Adrenal gland (tissue), 5 donors: ENCODE results near the gene ST3GAL4.

Experiments
- POLR2A ChIP-seq, 2 donors: fragments of 450-650 bp; IDR thresholded peaks; one replicate each; pipeline ENCODE4 v1.6.1; 2017; ENCODE audit warnings: antibody characterized with exemption in 2 of 2, mild to moderate bottlenecking in 2 of 2, moderate library complexity in 1 of 2
- TF ChIP-seq, protein P1 (sequence below), 6 experiments: fragments of 450-650 bp in 4 of 6; fragments of 200-600 bp in 2 of 6; sonication (generic) in 1 of 6; IDR thresholded peaks; 1 replicate in 5 of 6; 2 replicates in 1 of 6; pipeline versions ENCODE4 v1.5.1 to v1.8.0; 2016 to 2021; ENCODE audit warnings: antibody characterized with exemption in 6 of 6, mild to moderate bottlenecking in 2 of 6, moderate library complexity in 1 of 6
- donor health status: DM: no; HTN: no; CAD: no.

DNA sequence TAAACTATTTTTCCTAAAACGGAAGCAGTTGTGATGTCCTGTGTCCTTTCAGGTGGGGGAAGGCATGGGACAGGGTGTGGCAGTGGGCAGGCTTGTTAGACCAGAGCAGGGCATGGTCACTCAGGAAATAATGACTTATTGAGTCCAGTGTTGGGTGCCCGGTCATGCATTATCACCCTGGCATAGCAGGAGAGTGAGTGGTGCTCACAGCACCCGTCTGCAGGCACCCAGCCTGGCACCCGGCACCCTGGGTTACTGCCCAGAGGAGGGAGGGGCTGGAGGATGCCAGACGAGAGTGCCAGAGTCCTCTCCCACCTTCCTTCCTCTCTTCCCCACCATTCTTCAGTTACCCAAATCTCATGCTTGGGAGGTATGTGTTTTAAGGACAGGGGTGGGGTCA lies 59.1 kb downstream of the ST3GAL4 start:
- TF ChIP-seq, protein P1, sequence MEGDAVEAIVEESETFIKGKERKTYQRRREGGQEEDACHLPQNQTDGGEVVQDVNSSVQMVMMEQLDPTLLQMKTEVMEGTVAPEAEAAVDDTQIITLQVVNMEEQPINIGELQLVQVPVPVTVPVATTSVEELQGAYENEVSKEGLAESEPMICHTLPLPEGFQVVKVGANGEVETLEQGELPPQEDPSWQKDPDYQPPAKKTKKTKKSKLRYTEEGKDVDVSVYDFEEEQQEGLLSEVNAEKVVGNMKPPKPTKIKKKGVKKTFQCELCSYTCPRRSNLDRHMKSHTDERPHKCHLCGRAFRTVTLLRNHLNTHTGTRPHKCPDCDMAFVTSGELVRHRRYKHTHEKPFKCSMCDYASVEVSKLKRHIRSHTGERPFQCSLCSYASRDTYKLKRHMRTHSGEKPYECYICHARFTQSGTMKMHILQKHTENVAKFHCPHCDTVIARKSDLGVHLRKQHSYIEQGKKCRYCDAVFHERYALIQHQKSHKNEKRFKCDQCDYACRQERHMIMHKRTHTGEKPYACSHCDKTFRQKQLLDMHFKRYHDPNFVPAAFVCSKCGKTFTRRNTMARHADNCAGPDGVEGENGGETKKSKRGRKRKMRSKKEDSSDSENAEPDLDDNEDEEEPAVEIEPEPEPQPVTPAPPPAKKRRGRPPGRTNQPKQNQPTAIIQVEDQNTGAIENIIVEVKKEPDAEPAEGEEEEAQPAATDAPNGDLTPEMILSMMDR (IDR thresholded peaks at IDR 0.05) = no peak
- TF ChIP-seq POLR2A (IDR thresholded peaks at IDR 0.05) = no peak
